ENCODE data around the gene PGAP2. TPM values are rescaled to one million over a fixed set of nuclear protein-coding genes. Genes with fewer than 3 reads are reported as not detected.

Gene PGAP2
- total and polyA plus RNA-seq, 2 of the 13 experiments (the other 11 are each of a cell fraction or from before 2014, with no cell fraction given) = 21.5 to 47.8 TPM

GRCh38 chr11:3854977-3855807 lies 46.8 kb downstream of the PGAP2 start, which contains the start of gene STIM1 (continued):
- TF ChIP-seq NFE2 (CRISPR knock-in tag; IDR thresholded peaks at IDR 0.05) = no peak
- 0 out of 2 replicates have a peak, but pooled peaks have one; percentile 15 for TF ChIP-seq ZNF558 (CRISPR knock-in tag; IDR thresholded peaks at IDR 0.05; ENCODE audit: borderline replicate concordance)
- TF ChIP-seq ZNF232 (CRISPR knock-in tag; IDR thresholded peaks at IDR 0.05; ENCODE audit: borderline replicate concordance) = 0 out of 2 replicates have a peak, but pooled peaks have one; percentile 69
- TF ChIP-seq TOE1 (CRISPR knock-in tag; IDR thresholded peaks at IDR 0.05) = 0 out of 2 replicates have a peak, but pooled peaks have one; percentile 83
- TF ChIP-seq POGK (CRISPR knock-in tag; conservative IDR thresholded peaks at IDR 0.05) = peak; percentile 79
- no peak for TF ChIP-seq ZBTB46 (CRISPR knock-in tag; IDR thresholded peaks at IDR 0.05; ENCODE audit: borderline replicate concordance)
- TF ChIP-seq ZNF318 (CRISPR knock-in tag; IDR thresholded peaks at IDR 0.05) = no peak; the same call in 1 of the 2 replicates
- peak; percentile 50; the same call in 1 of the 2 replicates for TF ChIP-seq TFAP4 (IDR thresholded peaks at IDR 0.05; ENCODE audit: borderline replicate concordance, low read depth)

Data from HepG2 (cell line).